GM21423 (cell line): Measurements from ENCODE around the gene DCAF8L2.
"Not testable (repeated sequence)": the region's sequence is repeated elsewhere in the genome, so short reads cannot be mapped to it uniquely, and the experiment has no call there.

Experiments used
- ATAC-seq: cut with Tn5 transposase; IDR thresholded peaks from one replicate; pipeline ENCODE4 v1.9.1; 2021; ENCODE audit warnings: mild to moderate bottlenecking, moderate library complexity; ENCODE audit not compliant: unreplicated experiment

Gene DCAF8L2

GRCh38 chrX:27590044-27590443 is at the start of gene DCAF8L2:
TSS of gene DCAF8L2 (plus strand) at chrX:27590344. CDS start at chrX:27746896, 156,552 bp downstream.
- ATAC-seq: no peak

DNA sequence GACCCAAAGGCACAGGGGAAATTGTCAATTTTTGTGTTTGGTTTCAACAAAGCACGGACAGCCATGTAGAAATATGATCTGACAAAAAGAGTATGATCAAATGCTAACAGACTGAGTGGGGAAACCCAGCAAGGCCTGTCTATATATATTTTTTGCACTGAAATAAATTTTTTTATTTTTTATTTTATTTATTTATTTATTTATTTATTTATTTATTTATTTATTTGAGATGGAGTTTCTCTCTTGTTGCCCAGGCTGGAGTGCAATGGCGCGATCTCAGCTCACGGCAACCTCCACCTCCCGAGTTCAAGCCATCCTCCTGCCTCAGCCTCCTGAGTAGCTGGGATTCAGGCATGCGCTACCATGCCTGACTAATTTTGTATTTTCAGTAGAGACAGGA is 49.0 kb upstream of the DCAF8L2 start:
- ATAC-seq: not testable (repeated sequence)

DNA sequence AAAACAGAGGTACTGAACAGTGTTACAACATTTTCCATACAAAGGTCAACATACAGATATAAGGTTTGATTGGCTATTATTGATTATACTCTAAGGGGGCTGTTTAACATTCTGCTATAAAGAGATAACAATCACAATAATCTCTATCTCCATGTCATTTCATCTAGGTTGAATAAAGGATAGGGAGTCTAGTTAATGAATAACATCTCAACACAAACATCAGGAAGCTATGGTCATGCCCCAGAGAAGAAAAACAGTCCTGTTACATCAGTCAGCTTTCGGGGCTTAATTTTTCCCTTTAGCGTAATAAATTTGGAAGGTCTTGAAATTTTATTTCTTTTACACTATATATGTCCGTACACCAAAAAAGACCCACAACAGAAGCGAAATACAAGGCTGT is 41.5 kb upstream of the DCAF8L2 start:
- no peak for ATAC-seq

GRCh38 chrX:27549688-27550087 is 40.5 kb upstream of the DCAF8L2 start:
- no peak for ATAC-seq

DNA sequence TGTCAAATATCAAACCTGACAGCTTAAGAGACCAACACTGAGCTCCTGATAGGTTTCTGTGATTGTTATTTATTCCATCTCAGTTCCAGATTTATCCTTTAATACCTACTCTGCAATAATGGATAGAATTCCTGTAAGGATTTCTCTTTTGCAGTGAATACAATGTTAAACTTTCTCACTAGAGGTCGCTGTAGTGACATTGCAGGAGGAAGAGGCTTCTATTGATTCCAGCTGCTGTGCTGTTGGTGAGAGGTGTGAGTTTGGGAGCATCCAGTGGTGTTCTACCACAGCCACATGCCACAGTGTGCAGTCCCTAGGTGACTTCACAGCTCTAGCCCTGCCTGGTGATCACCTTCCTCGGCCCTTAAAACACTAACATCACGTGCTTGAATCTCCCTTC is 34.6 kb upstream of the DCAF8L2 start:
- no peak for ATAC-seq

GRCh38 chrX:27565992-27566391 is 24.2 kb upstream of the DCAF8L2 start:
- no peak for ATAC-seq

DNA sequence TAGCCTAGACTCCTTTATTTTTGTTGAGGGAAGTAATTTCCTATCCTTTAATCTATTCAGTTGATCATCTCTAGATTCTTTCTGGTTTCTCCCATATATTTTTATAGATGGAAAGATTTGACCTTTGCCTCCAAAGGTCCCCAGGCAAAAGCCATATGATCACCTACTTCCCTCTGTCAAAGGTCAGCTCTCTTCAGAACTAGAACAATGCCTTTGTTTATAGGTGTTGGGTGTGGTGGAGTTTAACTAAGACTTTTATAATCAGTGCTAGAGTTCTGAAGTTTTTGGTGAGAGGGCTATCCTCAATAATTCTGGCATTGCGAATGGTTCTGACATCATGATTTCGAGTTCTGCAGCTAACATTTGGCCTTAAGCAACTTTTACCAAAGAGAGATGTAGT is 19.0 kb upstream of the DCAF8L2 start:
- no peak for ATAC-seq

- ATAC-seq: no peak
Observed at GRCh38 chrX:27575565-27575964, 14.6 kb upstream of the DCAF8L2 start.

- ATAC-seq: no peak
Observed at GRCh38 chrX:27583976-27584375, 6.2 kb upstream of the DCAF8L2 start.

GRCh38 chrX:27591938-27592337 is 1.8 kb downstream of the DCAF8L2 start:
- no peak for ATAC-seq

DNA sequence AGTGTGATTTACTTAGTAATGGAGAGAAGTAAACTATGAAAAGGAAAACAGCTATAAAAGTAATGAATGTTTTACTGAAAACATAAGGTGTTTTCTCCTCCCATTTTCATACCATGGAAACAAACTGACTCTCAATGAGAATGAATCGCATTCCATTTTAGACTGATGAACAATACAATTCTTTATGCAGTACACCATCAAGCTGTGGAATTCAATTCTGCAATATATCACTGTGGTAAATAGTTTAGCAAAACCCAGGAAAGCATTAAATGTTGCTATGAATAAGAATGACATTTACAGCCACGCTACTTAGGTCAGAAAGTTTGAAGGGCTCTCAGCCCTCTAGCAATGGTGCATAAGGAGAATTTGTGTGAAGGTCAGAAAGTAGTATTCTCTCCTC is 7.4 kb downstream of the DCAF8L2 start:
- ATAC-seq: no peak

- ATAC-seq: no peak
Observed at GRCh38 chrX:27598312-27598711, 8.2 kb downstream of the DCAF8L2 start.

- ATAC-seq: no peak
Observed at GRCh38 chrX:27599928-27600327, 9.8 kb downstream of the DCAF8L2 start.

- ATAC-seq: no peak
Observed at GRCh38 chrX:27600686-27601085, 10.5 kb downstream of the DCAF8L2 start.

DNA sequence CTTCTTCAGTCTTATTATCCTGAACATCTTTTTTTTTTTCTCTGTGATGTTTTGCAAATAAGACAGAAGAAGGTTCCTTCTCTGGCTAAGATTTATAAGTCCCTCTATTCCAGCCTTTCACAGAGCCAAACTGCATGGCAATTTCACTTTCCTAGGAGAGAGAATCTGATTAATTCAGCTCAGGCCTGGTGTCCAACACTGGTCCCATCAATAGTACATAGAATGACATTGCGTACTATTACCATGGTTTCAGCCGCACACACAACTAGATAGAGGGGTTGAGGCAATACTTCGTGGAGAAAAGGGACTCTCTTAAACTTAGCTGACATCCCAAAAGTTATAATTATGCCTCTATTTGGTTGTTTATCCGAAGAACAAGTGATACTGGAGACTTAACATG is 18.5 kb downstream of the DCAF8L2 start:
- no peak for ATAC-seq

DNA sequence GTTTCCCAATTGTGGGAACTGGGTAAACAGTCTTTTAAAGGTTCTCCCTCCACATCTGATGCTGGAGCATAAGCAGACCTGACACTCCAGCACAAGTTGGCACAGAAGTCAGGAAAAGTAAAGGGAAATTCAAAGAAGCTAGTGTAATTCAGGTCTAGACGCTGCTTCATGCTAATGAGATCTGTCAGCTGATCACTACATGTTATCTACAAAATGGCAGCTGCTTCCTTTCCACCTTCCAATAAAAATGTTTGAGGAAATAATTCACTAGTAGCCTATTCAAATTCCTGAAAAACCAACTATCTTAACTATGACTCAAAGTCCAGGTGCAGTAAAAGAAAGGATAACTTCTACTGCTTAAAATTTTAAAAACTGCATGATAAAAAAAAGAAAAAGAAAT is 29.3 kb downstream of the DCAF8L2 start:
- ATAC-seq: no peak

DNA sequence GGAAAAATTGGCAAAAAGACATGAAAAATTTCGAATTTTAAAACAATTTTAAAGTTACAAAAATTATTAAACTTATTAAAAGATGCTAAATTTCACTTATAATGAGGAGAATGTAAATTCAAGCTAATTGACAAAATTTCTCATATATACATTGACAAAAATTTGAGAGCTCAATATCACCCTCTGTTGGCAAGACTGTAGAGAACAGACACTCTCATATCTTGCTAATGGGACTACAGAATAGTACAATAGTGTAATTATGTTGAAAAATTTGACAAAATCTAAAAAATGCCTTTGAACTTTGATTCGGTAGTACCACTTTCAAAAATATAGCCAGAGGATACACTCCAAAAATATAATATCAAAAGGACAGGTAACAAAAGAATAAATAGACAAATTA is 29.8 kb downstream of the DCAF8L2 start:
- ATAC-seq: no peak

- ATAC-seq: no peak
Observed at GRCh38 chrX:27622883-27623282, 32.7 kb downstream of the DCAF8L2 start.

DNA sequence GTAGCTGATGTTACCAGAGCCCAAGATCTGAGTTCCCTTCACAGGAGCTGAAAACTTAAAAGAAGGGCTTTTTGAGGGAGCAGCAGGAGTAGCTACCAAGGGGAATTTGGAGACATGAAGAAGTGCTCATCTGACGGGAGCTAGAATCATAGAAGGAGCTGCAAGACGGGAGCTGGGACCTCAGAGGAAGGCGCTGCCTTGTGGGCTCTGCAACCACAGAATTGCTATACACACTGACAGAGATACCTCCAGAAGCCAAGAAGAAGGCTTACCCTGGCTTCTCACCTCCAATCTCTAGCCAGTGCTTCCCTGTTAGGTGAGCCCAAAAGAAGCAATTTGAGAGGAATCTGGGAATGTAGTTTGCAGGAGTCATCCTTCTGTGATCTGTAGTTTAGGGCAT is 35.9 kb downstream of the DCAF8L2 start:
- ATAC-seq: no peak

GRCh38 chrX:27633328-27633727 is 43.2 kb downstream of the DCAF8L2 start:
- ATAC-seq: no peak

DNA sequence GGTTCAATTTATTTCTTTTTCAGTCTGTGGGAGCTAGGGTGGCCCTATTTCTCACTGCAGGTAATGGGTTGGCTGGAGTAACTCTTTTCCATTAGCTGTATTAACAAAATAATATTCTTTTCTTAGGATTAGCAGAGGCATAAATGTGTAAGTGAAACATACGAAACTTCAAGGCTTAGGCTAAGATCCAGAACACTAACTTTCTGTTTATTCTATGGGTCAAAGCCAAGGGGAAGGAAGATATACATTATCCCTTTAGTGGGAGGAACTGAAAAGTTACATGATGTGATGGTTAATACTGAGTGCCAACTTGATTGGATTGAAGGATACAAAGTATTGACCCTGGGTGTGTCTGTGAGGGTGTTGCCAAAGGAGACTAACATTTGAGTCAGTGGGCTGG is 66.4 kb downstream of the DCAF8L2 start:
- no peak for ATAC-seq

DNA sequence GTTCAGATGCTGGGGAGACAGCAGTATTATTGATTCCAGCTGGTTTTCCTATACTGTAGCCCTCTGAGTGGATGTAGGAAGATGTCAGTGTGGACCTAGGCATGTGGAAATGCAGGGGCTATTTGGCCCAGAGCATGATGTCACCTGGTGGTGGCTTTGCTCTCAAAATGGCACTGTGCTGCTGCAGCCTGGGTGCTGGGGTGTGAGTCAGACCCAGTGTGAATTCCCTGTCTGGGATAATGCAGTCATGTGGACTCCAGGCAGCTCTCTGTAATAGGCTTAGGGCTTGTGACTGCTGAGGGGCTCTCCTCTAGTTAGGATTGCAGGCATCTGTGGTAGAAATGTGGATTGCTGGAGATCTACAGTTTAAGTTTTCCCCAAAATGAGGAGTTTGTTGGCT is 70.7 kb downstream of the DCAF8L2 start:
- ATAC-seq: no peak

- ATAC-seq: no peak
Observed at GRCh38 chrX:27671234-27671633, 81.1 kb downstream of the DCAF8L2 start.

DNA sequence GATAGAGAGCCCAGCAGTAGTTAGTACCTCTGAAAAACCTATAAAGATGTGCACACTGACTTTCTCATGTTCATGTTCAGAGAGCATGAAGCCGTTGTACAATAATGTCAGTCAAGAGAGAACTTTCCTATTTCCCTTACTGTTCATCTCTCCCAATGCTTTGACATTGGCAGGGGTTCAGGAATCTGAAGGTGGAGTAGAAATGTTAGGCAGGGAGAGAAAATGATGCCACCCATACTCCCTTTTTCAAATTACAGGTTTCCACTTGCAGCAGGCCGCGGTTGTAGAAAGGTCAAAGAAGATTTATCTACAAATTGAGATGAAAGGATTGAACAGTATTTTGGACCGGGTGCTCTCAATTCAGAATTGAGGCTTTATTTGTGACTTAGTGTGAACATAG is 84.3 kb downstream of the DCAF8L2 start:
- no peak for ATAC-seq
